Stimulated activated naive CD8-positive, alpha-beta T cell treated with anti-CD3 and anti-CD28 coated beads, Interleukin-15, amount 100 ng/mL, for 72 hours (primary cell): ENCODE results near the gene SNRNP48.

Experiments
- ATAC-seq: fragments of 150-1000 bp; cut with Tn5 transposase; 2 replicates; pipeline ENCODE4 v1.10.0; 2021; ENCODE audit warnings: mild to moderate bottlenecking, moderate library complexity
- DNase-seq, 2 donors: peaks; one replicate each; pipeline ENCODE4 v3.0.0; 2021 to 2022
- H3K27ac Mint-ChIP-seq, 2 donors: one replicate each; pipeline ENCODE4 v1.8.0; 2022; ENCODE audit warnings: mild to moderate bottlenecking in 2 of 2, mixed read lengths in 2 of 2, moderate library complexity in 2 of 2
- H3K27me3 Mint-ChIP-seq: one replicate; pipeline ENCODE4 v1.8.0; 2022; ENCODE audit warnings: mixed read lengths
- H3K4me1 Mint-ChIP-seq: one replicate; pipeline ENCODE4 v1.8.0; 2022; ENCODE audit warnings: mild to moderate bottlenecking, mixed read lengths
- H3K4me3 Mint-ChIP-seq, 2 donors: one replicate each; pipeline ENCODE4 v1.8.0; 2022; ENCODE audit warnings: mild to moderate bottlenecking in 2 of 2, mixed read lengths in 2 of 2, moderate library complexity in 1 of 2
- H3K9me3 Mint-ChIP-seq, 2 donors: one replicate each; pipeline ENCODE4 v1.8.0; 2022; ENCODE audit warnings: mixed read lengths in 2 of 2

SNRNP48 gene, protein sequence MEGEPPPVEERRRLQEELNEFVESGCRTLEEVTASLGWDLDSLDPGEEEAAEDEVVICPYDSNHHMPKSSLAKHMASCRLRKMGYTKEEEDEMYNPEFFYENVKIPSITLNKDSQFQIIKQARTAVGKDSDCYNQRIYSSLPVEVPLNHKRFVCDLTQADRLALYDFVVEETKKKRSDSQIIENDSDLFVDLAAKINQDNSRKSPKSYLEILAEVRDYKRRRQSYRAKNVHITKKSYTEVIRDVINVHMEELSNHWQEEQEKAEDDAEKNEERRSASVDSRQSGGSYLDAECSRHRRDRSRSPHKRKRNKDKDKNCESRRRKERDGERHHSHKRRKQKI

GRCh38 chr6:7589949-7590917 is at the start of gene SNRNP48:
Gene SNRNP48, plus strand, starts transcription at chr6:7590198. Its CDS starts 60 bp downstream, at chr6:7590258.
- Mint-ChIP-seq H3K4me1 (peaks cover 38% of the 10 kb centered on the region), H3K27me3 (no peaks in the 10 kb centered on the region), H3K9me3 (no peaks in the 10 kb centered on the region), H3K4me3 (peak within 1 kb of the TSS; percentile 95 to 98), H3K27ac (peak within 1 kb of the TSS; percentile 97 to 98)
- ATAC-seq, result peak; percentile 99
- peak; percentile 83 to 88 for DNase-seq

DNA sequence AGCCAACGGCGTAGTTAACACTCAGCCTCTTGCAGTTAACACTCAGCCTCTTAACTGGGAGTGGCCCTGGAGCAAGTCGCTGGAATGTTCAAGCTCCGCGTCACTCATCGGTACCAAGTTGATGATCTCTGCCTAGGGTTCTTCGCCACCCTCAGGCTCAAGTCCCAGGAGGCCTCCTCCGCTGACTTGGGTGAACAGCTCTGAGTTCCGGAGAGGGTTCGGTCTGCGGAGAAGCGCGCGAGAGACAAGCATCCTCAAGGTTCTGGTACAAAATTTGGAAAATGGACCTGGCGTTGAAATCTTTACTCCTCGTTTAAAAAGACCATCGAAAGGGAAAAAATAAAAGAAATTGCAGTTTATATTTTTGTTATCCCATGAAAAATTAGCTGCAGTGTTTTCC is 49.4 kb upstream of the SNRNP48 start:
- Mint-ChIP-seq H3K4me3 (peak overlapping the region; percentile 57 to 75), H3K27ac (no peak overlapping the region), H3K4me1 (peaks cover 19% of the 10 kb centered on the region), H3K9me3 (no peaks in the 10 kb centered on the region), H3K27me3 (peaks cover 95% of the 10 kb centered on the region)
- DNase-seq (no peak), ATAC-seq (no peak)

DNA sequence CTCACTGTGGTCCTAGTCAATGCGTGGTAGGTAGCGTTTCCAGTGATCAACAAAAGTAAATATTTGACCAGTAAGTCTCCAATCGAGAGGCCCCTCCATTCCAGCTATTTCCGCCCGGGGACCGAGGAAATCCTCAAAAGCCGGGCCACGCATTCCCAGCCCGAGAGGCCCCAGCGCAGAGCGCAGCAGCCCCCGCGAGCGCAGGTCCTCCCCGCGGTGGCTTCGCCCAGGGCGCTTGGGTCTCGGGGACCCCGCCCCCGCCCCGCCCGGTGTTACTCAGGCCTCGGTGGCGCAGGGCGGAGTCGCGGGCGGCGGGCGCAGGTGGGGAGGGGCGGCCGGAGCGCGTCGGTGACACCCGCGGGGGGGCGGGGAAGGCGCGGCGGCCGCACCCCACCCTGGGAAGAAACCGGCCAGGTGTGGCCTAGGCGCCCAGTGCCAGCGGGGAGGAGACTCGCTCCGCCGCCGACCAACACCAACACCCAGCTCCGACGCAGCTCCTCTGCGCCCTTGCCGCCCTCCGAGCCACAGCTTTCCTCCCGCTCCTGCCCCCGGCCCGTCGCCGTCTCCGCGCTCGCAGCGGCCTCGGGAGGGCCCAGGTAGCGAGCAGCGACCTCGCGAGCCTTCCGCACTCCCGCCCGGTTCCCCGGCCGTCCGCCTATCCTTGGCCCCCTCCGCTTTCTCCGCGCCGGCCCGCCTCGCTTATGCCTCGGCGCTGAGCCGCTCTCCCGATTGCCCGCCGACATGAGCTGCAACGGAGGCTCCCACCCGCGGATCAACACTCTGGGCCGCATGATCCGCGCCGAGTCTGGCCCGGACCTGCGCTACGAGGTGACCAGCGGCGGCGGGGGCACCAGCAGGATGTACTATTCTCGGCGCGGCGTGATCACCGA is 48.6 kb upstream of the SNRNP48 start, which contains the start of gene DSP:
DSP (plus strand) TSS at position 497 of the 890 bp plus-strand sequence; CDS start at position 742, 245 bp downstream.
- DNase-seq, result peak; percentile 32
- peak; percentile 72 for ATAC-seq
- peaks cover 99% of the 10 kb centered on the region for H3K27me3 Mint-ChIP-seq
- H3K27ac Mint-ChIP-seq, result no peak within 1 kb of the TSS
- no peaks in the 10 kb centered on the region for H3K9me3 Mint-ChIP-seq
- H3K4me3 Mint-ChIP-seq, result peak within 1 kb of the TSS; percentile 88 to 93
- H3K4me1 Mint-ChIP-seq, result peaks cover 19% of the 10 kb centered on the region

- H3K4me1 Mint-ChIP-seq, result peaks cover 19% of the 10 kb centered on the region
- DNase-seq, result peak; percentile 9 to 15
- no peaks in the 10 kb centered on the region for H3K9me3 Mint-ChIP-seq
Observed at GRCh38 chr6:7542065-7542873, 47.7 kb upstream of the SNRNP48 start.

DNA sequence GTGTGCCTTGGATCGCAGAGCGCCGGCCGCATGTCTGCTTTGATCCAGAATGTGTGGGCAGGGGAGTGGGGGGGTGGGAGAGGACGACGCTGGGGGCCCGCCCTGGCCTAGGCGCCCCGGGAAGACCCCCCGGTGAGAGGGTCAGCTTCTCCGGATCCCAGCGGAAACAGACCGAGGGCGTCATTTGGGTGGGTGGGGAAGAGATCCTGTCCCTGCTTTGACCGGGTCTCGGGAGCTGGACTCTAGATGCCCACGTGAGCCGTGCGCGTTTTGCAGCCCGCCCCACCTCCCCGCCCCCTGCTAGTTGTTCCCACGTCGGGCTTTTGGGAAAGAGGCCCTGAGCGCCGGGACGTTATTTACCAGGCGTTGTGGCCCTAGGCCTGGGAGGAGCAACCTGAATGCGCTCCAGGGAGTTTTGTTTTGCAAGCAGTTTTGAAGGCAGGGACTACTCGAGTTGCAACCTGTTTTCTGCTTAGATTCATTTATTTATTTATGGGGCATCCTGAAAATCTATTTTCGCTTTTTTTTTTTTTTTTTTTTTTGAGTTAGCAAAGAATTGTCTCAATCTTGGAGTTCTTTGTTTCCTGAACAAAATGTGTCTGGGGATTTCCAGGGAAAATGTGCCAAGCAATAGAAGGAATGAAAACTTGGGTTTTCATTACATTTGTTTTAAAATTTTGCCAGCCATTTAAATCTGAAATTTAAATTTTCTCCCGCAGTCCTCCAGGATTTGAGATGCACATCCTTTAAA is 46.9 kb upstream of the SNRNP48 start:
- H3K27me3 Mint-ChIP-seq, result peaks cover 98% of the 10 kb centered on the region
- H3K27ac Mint-ChIP-seq, result no peak overlapping the region
- ATAC-seq (no peak), DNase-seq (no peak)
- peaks cover 19% of the 10 kb centered on the region for H3K4me1 Mint-ChIP-seq
- H3K9me3 Mint-ChIP-seq, result no peaks in the 10 kb centered on the region
- peak overlapping the region; percentile 64 to 93 for H3K4me3 Mint-ChIP-seq

More at GRCh38 chr6:7542065-7542873, 47.7 kb upstream of the SNRNP48 start:
- peak; percentile 35 for ATAC-seq
- Mint-ChIP-seq H3K4me3 (peak overlapping the region; percentile 88 to 93), H3K27ac (no peak overlapping the region), H3K27me3 (peaks cover 98% of the 10 kb centered on the region)

DNA sequence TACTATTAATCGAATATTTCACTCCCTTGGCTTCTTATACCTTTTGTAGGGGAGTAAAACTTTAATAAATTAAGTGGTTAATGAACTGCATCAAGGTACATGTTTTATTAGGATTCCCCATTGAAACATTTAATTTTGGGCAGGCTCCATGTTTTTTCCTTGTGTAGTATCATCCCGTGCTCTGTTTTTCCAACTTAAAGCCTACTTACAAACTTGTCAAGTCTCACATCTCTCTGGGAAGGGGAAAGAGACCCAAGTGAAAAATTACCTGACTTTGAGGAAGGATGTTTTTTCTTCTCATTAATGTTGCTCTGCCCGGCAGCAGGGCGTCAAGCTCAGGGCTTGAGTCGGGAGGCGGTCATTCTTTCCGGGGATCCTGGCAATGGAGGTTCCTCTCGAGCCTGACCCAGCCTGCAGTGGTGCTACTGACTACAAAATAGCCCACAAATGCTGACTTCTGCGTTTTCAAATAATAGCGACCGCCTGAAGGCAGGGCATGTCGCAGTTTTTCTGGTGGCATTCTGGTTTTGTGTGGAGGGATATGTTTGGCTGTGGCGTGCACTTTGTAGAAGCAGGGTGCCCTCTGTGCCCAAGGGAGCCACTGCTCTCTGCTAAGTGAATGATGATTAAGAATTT is 46.1 kb upstream of the SNRNP48 start:
- peaks cover 98% of the 10 kb centered on the region for H3K27me3 Mint-ChIP-seq
- ATAC-seq (no peak), DNase-seq (no peak)
- no peak overlapping the region for H3K27ac Mint-ChIP-seq
- H3K4me1 Mint-ChIP-seq, result peaks cover 19% of the 10 kb centered on the region
- peak overlapping the region in 1 of 2 donors; percentile 1 for H3K4me3 Mint-ChIP-seq
- H3K9me3 Mint-ChIP-seq, result no peaks in the 10 kb centered on the region

DNA sequence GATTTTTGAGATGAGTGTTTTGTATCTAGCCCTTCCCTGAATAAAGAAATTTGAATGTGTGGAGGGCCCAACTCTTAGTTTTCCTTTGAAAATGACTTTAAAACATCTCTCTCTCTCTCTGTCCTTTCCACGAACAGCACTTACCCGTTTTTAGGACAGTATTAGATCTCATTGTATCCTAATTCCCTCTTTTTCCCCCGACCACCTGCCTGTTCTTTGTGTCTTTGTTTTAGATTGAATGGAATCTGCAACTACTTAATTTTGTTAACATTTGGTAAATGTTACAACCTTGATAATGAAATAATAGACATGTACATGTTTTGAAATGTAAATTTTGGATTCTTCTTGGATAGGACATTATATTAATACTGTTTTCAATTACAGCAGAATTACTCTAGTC is 45.4 kb upstream of the SNRNP48 start:
- Mint-ChIP-seq H3K4me3 (no peak overlapping the region), H3K27me3 (peaks cover 92% of the 10 kb centered on the region)
- no peak for ATAC-seq

DNA sequence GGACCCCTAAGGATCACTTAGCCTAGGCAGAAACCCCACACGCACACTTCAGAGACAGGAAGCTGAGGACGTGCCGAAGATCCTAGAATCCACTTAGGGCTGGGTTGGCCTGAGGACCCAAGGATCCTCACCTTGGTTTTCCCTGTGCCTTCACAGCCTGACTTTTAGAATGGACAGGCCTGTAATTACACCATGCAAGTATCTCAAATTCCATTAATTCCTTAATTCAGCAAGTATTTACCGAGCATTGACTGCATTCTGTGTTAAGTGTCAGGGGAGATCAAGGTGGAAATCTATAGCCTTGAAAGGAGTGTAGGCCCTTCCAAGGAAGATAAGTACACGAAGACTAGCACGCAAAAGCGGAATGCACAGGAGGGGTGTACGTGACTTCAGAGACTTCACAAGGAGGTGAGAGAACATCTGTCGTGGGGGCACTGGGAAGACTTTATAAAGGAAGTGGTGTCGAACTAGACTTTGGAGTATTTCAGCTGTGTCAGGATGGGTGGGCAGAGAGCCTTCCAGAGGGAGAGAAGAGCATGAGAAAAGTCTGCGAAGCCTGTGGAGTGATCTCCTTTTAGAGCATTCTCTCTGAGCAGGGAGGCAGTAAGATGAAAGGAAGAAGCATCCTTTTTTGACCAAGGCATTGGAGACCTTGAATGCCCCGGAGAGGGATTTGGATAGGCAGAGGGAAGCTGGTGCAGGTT is 44.5 kb upstream of the SNRNP48 start:
- ATAC-seq (no peak), DNase-seq (no peak)
- peaks cover 84% of the 10 kb centered on the region for H3K27me3 Mint-ChIP-seq
- H3K4me1 Mint-ChIP-seq, result peaks cover 18% of the 10 kb centered on the region
- no peak overlapping the region for H3K27ac Mint-ChIP-seq
- no peak overlapping the region for H3K4me3 Mint-ChIP-seq
- H3K9me3 Mint-ChIP-seq, result no peaks in the 10 kb centered on the region

More for the DNA sequence above, 45.4 kb upstream of the SNRNP48 start:
- no peak overlapping the region for H3K27ac Mint-ChIP-seq
- DNase-seq, result no peak
- no peaks in the 10 kb centered on the region for H3K9me3 Mint-ChIP-seq
- H3K4me1 Mint-ChIP-seq, result peaks cover 19% of the 10 kb centered on the region

DNA sequence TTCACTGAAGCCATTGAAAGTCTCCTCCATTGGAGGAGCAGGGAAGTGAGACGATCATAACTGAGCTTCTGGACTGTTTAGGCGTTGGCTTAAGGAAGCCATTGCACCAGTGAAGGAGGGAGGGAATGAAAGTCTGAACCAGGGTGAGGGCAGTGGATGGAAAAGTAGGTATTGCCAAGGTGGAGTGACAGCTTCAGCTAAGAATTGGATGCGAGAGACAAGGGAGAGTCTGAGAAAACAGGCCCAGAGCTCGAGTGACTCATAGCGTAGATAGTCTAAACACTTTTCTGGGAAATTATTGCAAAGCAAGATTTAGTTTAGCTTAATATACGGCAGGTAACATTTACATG is 44.0 kb upstream of the SNRNP48 start:
- no peak overlapping the region for H3K4me3 Mint-ChIP-seq
- no peak overlapping the region for H3K27ac Mint-ChIP-seq
- H3K27me3 Mint-ChIP-seq, result peaks cover 78% of the 10 kb centered on the region

DNA sequence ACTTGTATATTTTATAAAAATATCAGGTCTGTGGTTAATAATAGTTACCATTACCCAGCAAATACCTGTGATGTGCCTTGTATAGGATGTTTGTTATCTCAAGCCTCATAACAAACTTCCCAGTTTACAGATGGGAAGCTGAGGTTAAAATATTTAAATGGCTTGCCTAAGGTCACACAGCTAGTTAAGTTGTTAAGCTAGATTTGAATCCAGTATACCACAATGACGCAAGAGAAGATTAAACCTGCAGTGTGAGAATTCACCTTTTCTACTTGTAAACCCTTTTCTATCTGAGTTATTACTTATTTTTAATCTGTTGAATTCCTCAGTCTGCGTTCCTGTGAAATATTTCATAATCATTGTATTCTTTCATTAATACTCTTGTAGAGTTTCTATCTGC is 43.6 kb upstream of the SNRNP48 start:
- DNase-seq, result no peak
- no peak for ATAC-seq
- peaks cover 75% of the 10 kb centered on the region for H3K27me3 Mint-ChIP-seq
- no peak overlapping the region for H3K4me3 Mint-ChIP-seq
- H3K27ac Mint-ChIP-seq, result no peak overlapping the region
- H3K4me1 Mint-ChIP-seq, result peaks cover 11% of the 10 kb centered on the region
- H3K9me3 Mint-ChIP-seq, result no peaks in the 10 kb centered on the region

More for the DNA sequence above, 44.0 kb upstream of the SNRNP48 start:
- peaks cover 13% of the 10 kb centered on the region for H3K4me1 Mint-ChIP-seq
- ATAC-seq (no peak), DNase-seq (no peak)
- H3K9me3 Mint-ChIP-seq, result no peaks in the 10 kb centered on the region

- H3K27me3 Mint-ChIP-seq, result peaks cover 75% of the 10 kb centered on the region
- no peaks in the 10 kb centered on the region for H3K9me3 Mint-ChIP-seq
- no peak overlapping the region for H3K4me3 Mint-ChIP-seq
- no peak overlapping the region for H3K27ac Mint-ChIP-seq
- ATAC-seq (no peak), DNase-seq (no peak)
- peaks cover 8% of the 10 kb centered on the region for H3K4me1 Mint-ChIP-seq
Observed at GRCh38 chr6:7546896-7547295, 43.1 kb upstream of the SNRNP48 start.

GRCh38 chr6:7547315-7547714 is 42.7 kb upstream of the SNRNP48 start:
- Mint-ChIP-seq H3K9me3 (no peaks in the 10 kb centered on the region), H3K27ac (no peak overlapping the region), H3K4me1 (peaks cover 4% of the 10 kb centered on the region), H3K27me3 (peaks cover 72% of the 10 kb centered on the region), H3K4me3 (no peak overlapping the region)
- no peak for ATAC-seq
- DNase-seq, result no peak

- H3K27me3 Mint-ChIP-seq, result peaks cover 67% of the 10 kb centered on the region
- no peaks in the 10 kb centered on the region for H3K9me3 Mint-ChIP-seq
- no peak overlapping the region for H3K4me3 Mint-ChIP-seq
- DNase-seq (no peak), ATAC-seq (no peak)
- no peaks in the 10 kb centered on the region for H3K4me1 Mint-ChIP-seq
- H3K27ac Mint-ChIP-seq, result no peak overlapping the region
Observed at GRCh38 chr6:7550433-7550801, 39.6 kb upstream of the SNRNP48 start.
